Endothelial cell of umbilical vein (primary cell): Measurements from ENCODE around the gene SIN3A. TPM values are rescaled to one million over a fixed set of nuclear protein-coding genes. Genes with fewer than 3 reads are reported as not detected.

Experiments used
- BruUV-seq: library from RNA; stranded (reverse); fragments of 400-500 nt; replicated peaks from 2 replicates; lab custom pipeline; 2021; lab: Mats Ljungman, UMichigan
- CTCF ChIA-PET: fragments of 300-600, 350-600 bp; sonication (Branson Sonifier 250); formaldehyde crosslinking; loops from one replicate; lab custom pipeline; 2021; ENCODE audit warnings: antibody characterized with exemption, inconsistent platforms; lab: Charles Lee
- POLR2A ChIA-PET: fragments of 300-600, 350-600 bp; sonication (Branson Sonifier 250); formaldehyde crosslinking; loops from one replicate; lab custom pipeline; 2021; ENCODE audit warnings: antibody characterized with exemption, inconsistent platforms; lab: Charles Lee
- DNase-seq: peaks from one replicate; pipeline ENCODE4 v3.0.0-alpha.2; 2011; ENCODE audit warnings: low read depth, low spot score
- FAIRE-seq: peaks from 2 replicates; lab custom pipeline; 2011; peaks lifted over from hg19 to GRCh38; lab: Jason Lieb, UNC
- H2AFZ ChIP-seq: 2 replicates; pipeline ENCODE4 v1.6.0; 2012; ENCODE audit warnings: low read depth, low read length, control low read depth, inconsistent platforms
- H3K27ac ChIP-seq: 2 replicates; pipeline ENCODE4 v1.5.1; 2011; ENCODE audit warnings: low read depth, mild to moderate bottlenecking, control low read depth, low read length, moderate library complexity; ENCODE audit not compliant: insufficient read depth
- H3K27me3 ChIP-seq, 2 experiments: 2 replicates each; pipeline versions ENCODE4 v1.6.0 to v1.6.1; 2011; ENCODE audit warnings: low read length in 2 of 2, mixed read lengths in 1 of 2; ENCODE audit not compliant: control insufficient read depth in 2 of 2, insufficient read depth in 2 of 2
- H3K36me3 ChIP-seq, 2 experiments: 2 replicates in 1 of 2; 3 replicates in 1 of 2; pipeline ENCODE4 v1.5.1; 2011; ENCODE audit warnings: low read length in 2 of 2, mild to moderate bottlenecking in 1 of 2, moderate library complexity in 1 of 2; ENCODE audit not compliant: control insufficient read depth in 2 of 2, insufficient read depth in 2 of 2; ENCODE audit errors: extremely low read depth in 1 of 2
- H3K4me1 ChIP-seq: 3 replicates; pipeline ENCODE4 v1.5.1; 2011; ENCODE audit warnings: mild to moderate bottlenecking, low read length; ENCODE audit not compliant: control insufficient read depth, insufficient read depth; ENCODE audit errors: extremely low read depth
- H3K4me2 ChIP-seq: 2 replicates; pipeline ENCODE4 v1.6.1; 2011; ENCODE audit warnings: low read length, control low read depth, mixed read lengths; ENCODE audit not compliant: insufficient read depth
- H3K4me3 ChIP-seq, 3 experiments: fragments of 200-600 bp in 1 of 3; sonication (generic), shearing (Covaris generic) in 1 of 3; replicated peaks in 1 of 3; 2 replicates each; pipeline ENCODE4 v1.5.1; 2011 to 2016; ENCODE audit warnings: control low read depth in 3 of 3, low read length in 3 of 3, mild to moderate bottlenecking in 2 of 3, inconsistent platforms in 1 of 3, low read depth in 1 of 3, moderate library complexity in 1 of 3; ENCODE audit not compliant: insufficient read depth in 1 of 3
- H3K79me2 ChIP-seq: 2 replicates; pipeline ENCODE4 v1.6.0; 2012; ENCODE audit warnings: low read length, inconsistent platforms; ENCODE audit not compliant: control insufficient read depth, insufficient read depth
- H3K9ac ChIP-seq: replicated peaks from 2 replicates; pipeline ENCODE3; 2011; ENCODE audit warnings: low read length, control low read depth; ENCODE audit not compliant: insufficient read depth; ENCODE audit errors: extremely low read depth
- H3K9me1 ChIP-seq: replicated peaks from 3 replicates; pipeline ENCODE4 v1.6.0; 2011; ENCODE audit warnings: mild to moderate bottlenecking, low read length; ENCODE audit not compliant: control insufficient read depth, insufficient read depth; ENCODE audit errors: extremely low read depth
- H3K9me3 ChIP-seq: replicated peaks from 2 replicates; pipeline ENCODE4 v1.5.1; 2012; ENCODE audit warnings: low read length, inconsistent platforms; ENCODE audit not compliant: control insufficient read depth, insufficient read depth
- H4K20me1 ChIP-seq: replicated peaks from 2 replicates; pipeline ENCODE3; 2011; ENCODE audit warnings: mild to moderate bottlenecking, low read length; ENCODE audit not compliant: control insufficient read depth, insufficient read depth; ENCODE audit errors: extremely low read depth
- CTCF ChIP-seq, 2 donors: IDR thresholded peaks; 1 replicate in 1 of 2; 2 replicates in 1 of 2; pipeline ENCODE4 v1.5.1; 2011; ENCODE audit warnings: low read length in 2 of 2, mild to moderate bottlenecking in 2 of 2, moderate library complexity in 2 of 2, control low read depth in 1 of 2, inconsistent platforms in 1 of 2, low read depth in 1 of 2; ENCODE audit not compliant: insufficient read depth in 1 of 2; ENCODE audit errors: extremely low read depth in 1 of 2
- EZH2 ChIP-seq: IDR thresholded peaks from 2 replicates; pipeline ENCODE4 v1.6.1; 2012; ENCODE audit warnings: borderline replicate concordance, low read depth, mild to moderate bottlenecking, moderate library complexity, low read length, inconsistent platforms; ENCODE audit not compliant: severe bottlenecking
- FOS ChIP-seq: IDR thresholded peaks from 2 replicates; pipeline ENCODE4 v1.6.1; 2011; ENCODE audit warnings: mild to moderate bottlenecking, low read length, moderate library complexity, borderline replicate concordance; ENCODE audit not compliant: insufficient read depth
- GATA2 ChIP-seq: IDR thresholded peaks from 2 replicates; pipeline ENCODE4 v1.7.0; 2011; ENCODE audit warnings: low read depth, mild to moderate bottlenecking, moderate library complexity, mixed read lengths, low read length; ENCODE audit not compliant: insufficient read length, insufficient read depth
- JUN ChIP-seq: IDR thresholded peaks from 2 replicates; pipeline ENCODE4 v1.6.1; 2011; ENCODE audit warnings: borderline replicate concordance, low read depth; ENCODE audit not compliant: insufficient read length, insufficient read depth
- MAX ChIP-seq: IDR thresholded peaks from 2 replicates; pipeline ENCODE4 v1.6.1; 2011; ENCODE audit not compliant: insufficient read depth, insufficient read length
- MYC ChIP-seq: IDR thresholded peaks from one replicate; pipeline ENCODE4 v1.6.1; 2011; ENCODE audit warnings: mild to moderate bottlenecking, low read depth, low read length
- POLR2A ChIP-seq: IDR thresholded peaks from 2 replicates; pipeline ENCODE4 v1.6.1; 2012; ENCODE audit warnings: low read depth, mild to moderate bottlenecking, control low read depth, low read length
- POLR2AphosphoS5 ChIP-seq: IDR thresholded peaks from 2 replicates; pipeline ENCODE4 v1.6.1; 2012; ENCODE audit warnings: low read depth, mild to moderate bottlenecking, control low read depth, low read length, moderate library complexity; ENCODE audit not compliant: insufficient read depth
- dilution Hi-C: fragments of 300-500 bp; cut with MboI; formaldehyde crosslinking; loops from one replicate; pipeline ENCODE4 v1.15.0; 2019; ENCODE audit warnings: low sequenced_read_pairs; ENCODE audit not compliant: extremely low pct_ligation_motif_present
- intact Hi-C: fragments of 100-400 bp; cut with micrococcal nuclease; formaldehyde crosslinking; loops from one replicate; pipeline ENCODE4 v1.10.0; 2022
- polyA plus RNA-seq, 4 experiments: library from polyadenylated mRNA; depleted of rRNA in 3 of 4; stranded (reverse) in 3 of 4; unstranded in 1 of 4; fragments of >200 nt; gene quantifications; 2 replicates each; pipeline versions ENCODE4 v1.2.1 to v1.2.3, GENCODE V29; 2011 to 2012; ENCODE audit warnings: missing spikeins in 1 of 4
- total RNA-seq: library from RNA; stranded (reverse); gene quantifications from 2 replicates; pipeline ENCODE4 v1.2.3, GENCODE V29; 2021

Gene SIN3A
- total and polyA plus RNA-seq, 2 donors (not counting 3 experiments of a cell fraction or from before 2014, with no cell fraction given): 30.6 to 44.5 TPM

- ChIA-PET POLR2A (interaction anchor here (0.7 kb wide), 1 partner anchor 101 kb away, joined by 5 read pairs; no protein-coding TSS in a partner anchor), CTCF (interaction anchor here (0.6 to 1.2 kb wide), 2 partner anchors 10 to 287 kb away, joined by 3 read pairs; no protein-coding TSS in a partner anchor)
- no peak for TF ChIP-seq CTCF (IDR thresholded peaks at IDR 0.05; ENCODE audit: extremely low read depth in 1 of 2, insufficient read depth in 1 of 2, low read depth in 1 of 2, low read length in 2 of 2)
- no peak for TF ChIP-seq FOS
- no peak for TF ChIP-seq POLR2A
- no peak for TF ChIP-seq POLR2AphosphoS5
- no peak for TF ChIP-seq EZH2
- no peak for TF ChIP-seq JUN
- no peak for TF ChIP-seq GATA2
- no peak for TF ChIP-seq MAX
- TF ChIP-seq MYC: no peak
- dilution Hi-C loops: no loop called here
- Histone ChIP-seq H4K20me1 (no peaks in the 10 kb centered on the region), H3K4me2 (no peak overlapping the region), H3K9me1 (no peaks in the 10 kb centered on the region), H3K9ac (no peak overlapping the region), H3K27me3 (no peaks in the 10 kb centered on the region), H2AFZ (no peak overlapping the region), H3K4me3 (no peak overlapping the region), H3K36me3 (peaks cover 0 to 6% of the 10 kb centered on the region in 2 experiments), H3K9me3 (no peaks in the 10 kb centered on the region), H3K4me1 (no peaks in the 10 kb centered on the region), H3K27ac (no peak overlapping the region), H3K79me2 (peaks cover 33% of the 10 kb centered on the region)
- BruUV-seq: no TSS peak
- DNase-seq (no peak), FAIRE-seq (no peak)
- intact Hi-C loops: no loop called here
Measured at GRCh38 chr15:75431270-75431669, 20.2 kb downstream of the SIN3A start.
